PC-3 (cell line): ENCODE measurements around the gene MMGT1.

ENCODE experiments used
- EZH2 ChIP-seq: fragments of 300-600 bp; sonication (generic); IDR thresholded peaks from one replicate; pipeline ENCODE4 v1.6.1; 2017; ENCODE audit warnings: antibody characterized with exemption, mild to moderate bottlenecking, low read length; ENCODE audit not compliant: unreplicated experiment
- TF ChIP-seq, protein P1 (sequence below): fragments of 300-600 bp; sonication (generic); conservative IDR thresholded peaks from 2 replicates; pipeline ENCODE4 v1.5.1; 2017; ENCODE audit warnings: antibody characterized with exemption, low read depth, mild to moderate bottlenecking, low read length

DNA sequence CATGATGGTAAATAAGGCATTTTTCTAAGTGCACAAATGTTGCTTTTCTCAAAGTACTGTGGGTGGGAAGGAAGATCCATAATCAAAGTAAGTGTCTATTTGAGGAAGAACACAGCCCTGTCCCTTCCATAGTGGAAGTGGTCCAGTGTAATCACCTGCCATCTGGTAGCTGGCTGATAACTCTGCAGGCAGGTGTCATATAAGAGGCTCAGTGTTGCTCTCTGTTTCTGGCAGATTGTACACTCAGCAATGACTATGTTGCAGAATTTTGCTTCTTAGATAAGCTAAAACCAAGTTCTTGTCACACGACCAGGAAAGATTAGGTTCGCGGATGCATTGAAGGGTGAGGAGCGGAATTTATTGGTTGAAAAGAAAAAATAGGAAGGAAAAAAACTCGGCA is 59.4 kb downstream of the MMGT1 start:
- TF ChIP-seq, protein P1, sequence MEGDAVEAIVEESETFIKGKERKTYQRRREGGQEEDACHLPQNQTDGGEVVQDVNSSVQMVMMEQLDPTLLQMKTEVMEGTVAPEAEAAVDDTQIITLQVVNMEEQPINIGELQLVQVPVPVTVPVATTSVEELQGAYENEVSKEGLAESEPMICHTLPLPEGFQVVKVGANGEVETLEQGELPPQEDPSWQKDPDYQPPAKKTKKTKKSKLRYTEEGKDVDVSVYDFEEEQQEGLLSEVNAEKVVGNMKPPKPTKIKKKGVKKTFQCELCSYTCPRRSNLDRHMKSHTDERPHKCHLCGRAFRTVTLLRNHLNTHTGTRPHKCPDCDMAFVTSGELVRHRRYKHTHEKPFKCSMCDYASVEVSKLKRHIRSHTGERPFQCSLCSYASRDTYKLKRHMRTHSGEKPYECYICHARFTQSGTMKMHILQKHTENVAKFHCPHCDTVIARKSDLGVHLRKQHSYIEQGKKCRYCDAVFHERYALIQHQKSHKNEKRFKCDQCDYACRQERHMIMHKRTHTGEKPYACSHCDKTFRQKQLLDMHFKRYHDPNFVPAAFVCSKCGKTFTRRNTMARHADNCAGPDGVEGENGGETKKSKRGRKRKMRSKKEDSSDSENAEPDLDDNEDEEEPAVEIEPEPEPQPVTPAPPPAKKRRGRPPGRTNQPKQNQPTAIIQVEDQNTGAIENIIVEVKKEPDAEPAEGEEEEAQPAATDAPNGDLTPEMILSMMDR, result no peak
- no peak for TF ChIP-seq EZH2
